Mesothelial cell of epicardium (in vitro differentiated cells): ENCODE results near the gene CCDC174. TPM values are rescaled to one million over a fixed set of nuclear protein-coding genes. Genes with fewer than 3 reads are reported as not detected.

Experiments
- DNase-seq, 2 experiments: peaks; one replicate each; pipeline ENCODE4 v3.0.0; 2021; ENCODE audit warnings: low spot score in 2 of 2; ENCODE audit not compliant: unreplicated experiment in 2 of 2
- H3K27ac Mint-ChIP-seq: 2 replicates; pipeline ENCODE4 v1.8.0; 2021; ENCODE audit warnings: mixed read lengths
- H3K27me3 Mint-ChIP-seq: 2 replicates; pipeline ENCODE4 v1.8.0; 2021; ENCODE audit warnings: low read depth, mixed read lengths
- H3K36me3 Mint-ChIP-seq: 2 replicates; pipeline ENCODE4 v1.8.0; 2021; ENCODE audit warnings: mixed read lengths
- H3K4me1 Mint-ChIP-seq: 2 replicates; pipeline ENCODE4 v1.8.0; 2021; ENCODE audit warnings: mixed read lengths
- H3K4me3 Mint-ChIP-seq: 2 replicates; pipeline ENCODE4 v1.8.0; 2021; ENCODE audit warnings: mild to moderate bottlenecking, moderate library complexity, mixed read lengths
- H3K9me3 Mint-ChIP-seq: 2 replicates; pipeline ENCODE4 v1.8.0; 2021; ENCODE audit warnings: mixed read lengths
- total RNA-seq: library from RNA; stranded (reverse); gene quantifications from 3 replicates; pipeline ENCODE4 v1.2.1, GENCODE V29; 2021
- TF ChIP-seq, protein P1 (sequence below): fragments of 200-600 bp; sonication (generic); IDR thresholded peaks from one replicate; pipeline ENCODE4 v1.5.0; 2021; ENCODE audit warnings: antibody characterized with exemption; ENCODE audit not compliant: unreplicated experiment

The CCDC174 gene
- total RNA-seq, 1 donor from 2014 or later, result 21.8 TPM

DNA sequence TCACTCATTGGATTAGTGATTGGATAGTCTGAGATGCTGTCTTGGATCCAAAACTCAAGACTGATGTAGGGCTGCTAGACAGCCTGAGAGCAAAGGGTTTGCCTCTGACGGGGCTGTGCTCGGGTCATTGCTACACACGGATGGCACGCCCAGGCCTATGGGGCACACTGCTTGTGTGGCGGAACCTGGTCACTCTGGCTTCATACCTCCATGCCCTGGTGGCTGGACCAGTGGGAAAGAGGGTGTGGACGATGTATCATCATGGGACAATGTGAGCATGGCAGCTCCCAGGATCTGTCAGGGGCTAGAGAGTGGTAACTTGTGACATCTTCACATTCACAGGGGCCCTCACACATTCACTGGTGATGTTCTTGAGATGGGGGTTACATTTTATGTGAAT lies 18.1 kb upstream of the CCDC174 start:
- Mint-ChIP-seq H3K36me3 (no peaks in the 10 kb centered on the region), H3K27me3 (peaks cover 68% of the 10 kb centered on the region), H3K4me3 (no peak overlapping the region), H3K4me1 (no peaks in the 10 kb centered on the region), H3K27ac (no peak overlapping the region), H3K9me3 (peaks cover under 1% of the 10 kb centered on the region)
- TF ChIP-seq, protein P1, sequence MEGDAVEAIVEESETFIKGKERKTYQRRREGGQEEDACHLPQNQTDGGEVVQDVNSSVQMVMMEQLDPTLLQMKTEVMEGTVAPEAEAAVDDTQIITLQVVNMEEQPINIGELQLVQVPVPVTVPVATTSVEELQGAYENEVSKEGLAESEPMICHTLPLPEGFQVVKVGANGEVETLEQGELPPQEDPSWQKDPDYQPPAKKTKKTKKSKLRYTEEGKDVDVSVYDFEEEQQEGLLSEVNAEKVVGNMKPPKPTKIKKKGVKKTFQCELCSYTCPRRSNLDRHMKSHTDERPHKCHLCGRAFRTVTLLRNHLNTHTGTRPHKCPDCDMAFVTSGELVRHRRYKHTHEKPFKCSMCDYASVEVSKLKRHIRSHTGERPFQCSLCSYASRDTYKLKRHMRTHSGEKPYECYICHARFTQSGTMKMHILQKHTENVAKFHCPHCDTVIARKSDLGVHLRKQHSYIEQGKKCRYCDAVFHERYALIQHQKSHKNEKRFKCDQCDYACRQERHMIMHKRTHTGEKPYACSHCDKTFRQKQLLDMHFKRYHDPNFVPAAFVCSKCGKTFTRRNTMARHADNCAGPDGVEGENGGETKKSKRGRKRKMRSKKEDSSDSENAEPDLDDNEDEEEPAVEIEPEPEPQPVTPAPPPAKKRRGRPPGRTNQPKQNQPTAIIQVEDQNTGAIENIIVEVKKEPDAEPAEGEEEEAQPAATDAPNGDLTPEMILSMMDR, result no peak
- no peak for DNase-seq

GRCh38 chr3:14633819-14634424 lies 17.6 kb upstream of the CCDC174 start:
- TF ChIP-seq, protein P1, result peak; percentile 69
- Mint-ChIP-seq H3K4me1 (no peaks in the 10 kb centered on the region), H3K36me3 (no peaks in the 10 kb centered on the region), H3K9me3 (no peaks in the 10 kb centered on the region), H3K27me3 (peaks cover 74% of the 10 kb centered on the region), H3K4me3 (no peak overlapping the region), H3K27ac (no peak overlapping the region)
- no peak for DNase-seq

DNA sequence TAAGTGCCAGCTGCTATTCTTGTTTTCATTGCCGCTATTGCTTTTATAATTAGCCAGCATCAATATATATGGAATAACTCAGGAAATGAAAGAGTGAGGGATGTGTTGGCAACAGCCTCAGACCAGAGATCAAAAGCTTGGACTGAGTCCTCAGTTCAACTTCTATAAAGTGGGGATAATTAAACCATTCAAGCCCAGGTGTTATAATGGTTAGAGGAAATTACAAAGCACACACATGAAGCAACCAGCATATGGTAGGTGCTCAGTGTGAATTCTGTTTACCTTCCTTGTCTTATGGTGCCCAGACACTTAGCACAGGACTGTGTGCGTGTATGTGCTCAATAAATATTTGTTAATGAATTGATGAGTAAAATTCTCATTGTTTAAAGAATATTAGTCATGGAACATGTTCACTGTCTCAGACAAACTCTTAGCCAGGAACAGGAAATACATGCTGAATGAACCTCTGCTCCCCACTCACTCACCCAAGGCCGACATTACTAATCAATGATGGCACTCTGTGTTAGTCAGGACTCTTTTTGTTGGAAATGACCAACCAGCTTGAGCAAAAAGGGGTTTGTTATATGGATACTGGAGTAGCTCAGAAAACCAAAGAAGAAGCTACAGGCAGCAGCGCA lies 16.7 kb upstream of the CCDC174 start:
- Mint-ChIP-seq H3K9me3 (no peaks in the 10 kb centered on the region), H3K27me3 (peaks cover 78% of the 10 kb centered on the region), H3K27ac (no peak overlapping the region), H3K36me3 (no peaks in the 10 kb centered on the region), H3K4me1 (no peaks in the 10 kb centered on the region), H3K4me3 (no peak overlapping the region)
- TF ChIP-seq, protein P1, result no peak
- no peak for DNase-seq

DNA sequence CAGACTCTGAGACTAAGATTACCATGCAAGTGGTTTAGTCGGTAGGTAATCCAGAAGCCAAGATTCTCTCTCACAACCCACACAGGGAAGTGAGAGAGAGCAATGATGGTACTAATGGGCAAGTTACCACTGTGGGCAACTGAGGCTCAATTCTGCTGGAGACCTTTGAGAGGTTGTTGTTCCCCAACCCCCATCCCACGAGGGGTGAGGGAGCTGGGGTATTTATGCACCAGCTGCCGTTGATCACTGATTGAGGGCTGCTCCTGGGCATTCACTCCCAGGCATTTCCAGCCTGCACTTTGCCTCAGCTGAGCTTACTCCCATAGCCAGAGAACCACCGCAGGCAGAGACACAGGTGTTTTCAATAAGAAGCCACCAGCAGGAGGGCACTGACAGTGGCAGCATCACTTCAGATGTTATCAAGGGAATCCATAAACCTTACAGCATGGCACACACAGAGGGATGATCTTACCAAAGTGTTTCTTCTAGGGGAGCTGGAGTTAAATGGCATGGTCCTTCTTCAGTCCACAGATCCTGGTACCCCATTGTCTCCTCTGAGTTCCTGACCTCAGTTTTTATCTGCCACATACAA lies 15.0 kb upstream of the CCDC174 start:
- Mint-ChIP-seq H3K9me3 (no peaks in the 10 kb centered on the region), H3K27ac (no peak overlapping the region), H3K4me1 (no peaks in the 10 kb centered on the region), H3K4me3 (no peak overlapping the region), H3K36me3 (no peaks in the 10 kb centered on the region), H3K27me3 (peaks cover 91% of the 10 kb centered on the region)
- TF ChIP-seq, protein P1, result no peak
- no peak for DNase-seq

DNA sequence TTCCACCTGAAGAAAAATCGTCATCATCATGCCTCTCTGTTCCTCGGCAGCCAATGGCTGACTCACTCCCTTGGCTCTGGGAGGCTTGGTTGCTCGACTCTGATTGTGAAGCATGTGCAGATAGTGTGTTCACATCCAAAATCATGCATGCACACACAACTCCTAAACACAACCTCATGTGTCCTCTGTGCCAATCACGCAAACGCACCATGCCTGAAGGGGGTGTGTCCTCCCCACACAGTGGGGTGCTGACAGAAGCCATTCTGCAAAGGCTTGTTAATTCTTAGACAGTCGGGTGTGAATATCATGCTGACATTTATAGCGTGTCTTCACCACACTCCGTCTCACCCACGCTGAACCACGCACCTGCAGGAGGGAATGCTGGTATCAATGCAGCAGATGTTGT lies 11.4 kb upstream of the CCDC174 start:
- Mint-ChIP-seq H3K9me3 (no peaks in the 10 kb centered on the region), H3K4me1 (no peaks in the 10 kb centered on the region), H3K36me3 (no peaks in the 10 kb centered on the region), H3K27ac (no peak overlapping the region), H3K4me3 (no peak overlapping the region), H3K27me3 (peaks cover 96% of the 10 kb centered on the region)
- TF ChIP-seq, protein P1, result no peak
- no peak for DNase-seq
